H1 (cell line): Measurements from ENCODE around the gene CACNG3.

Source experiments
- CEBPB ChIP-seq: IDR thresholded peaks from 2 replicates; pipeline ENCODE4 v1.6.1; 2012; ENCODE audit warnings: low read depth, low read length
- EZH2 ChIP-seq: fragments of 200-600 bp; sonication (generic); IDR thresholded peaks from 2 replicates; pipeline ENCODE4 v1.7.1; 2012; ENCODE audit warnings: low read depth, mild to moderate bottlenecking, moderate library complexity, low read length, inconsistent platforms; ENCODE audit not compliant: severe bottlenecking
- TAF1 ChIP-seq: IDR thresholded peaks from 2 replicates; pipeline ENCODE4 v1.6.1; 2011; ENCODE audit warnings: mild to moderate bottlenecking, low read depth, low read length
- TF ChIP-seq, protein P1 (sequence below): IDR thresholded peaks from 2 replicates; pipeline ENCODE4 v1.6.1; 2012; ENCODE audit warnings: inconsistent platforms
- TF ChIP-seq, protein P2 (sequence below), 3 experiments: IDR thresholded peaks; 1 replicate in 2 of 3; 2 replicates in 1 of 3; pipeline versions ENCODE4 v1.5.1 to v1.6.1; 2011; ENCODE audit warnings: low read length in 3 of 3, mild to moderate bottlenecking in 3 of 3, inconsistent platforms in 2 of 3, low read depth in 1 of 3, moderate library complexity in 1 of 3; ENCODE audit not compliant: insufficient read depth in 1 of 3; ENCODE audit errors: control extremely low read depth in 1 of 3
- TF ChIP-seq, protein P3 (sequence below): IDR thresholded peaks from 2 replicates; pipeline ENCODE4 v1.6.1; 2011; ENCODE audit warnings: low read depth, mild to moderate bottlenecking, low read length; ENCODE audit not compliant: insufficient read depth

DNA sequence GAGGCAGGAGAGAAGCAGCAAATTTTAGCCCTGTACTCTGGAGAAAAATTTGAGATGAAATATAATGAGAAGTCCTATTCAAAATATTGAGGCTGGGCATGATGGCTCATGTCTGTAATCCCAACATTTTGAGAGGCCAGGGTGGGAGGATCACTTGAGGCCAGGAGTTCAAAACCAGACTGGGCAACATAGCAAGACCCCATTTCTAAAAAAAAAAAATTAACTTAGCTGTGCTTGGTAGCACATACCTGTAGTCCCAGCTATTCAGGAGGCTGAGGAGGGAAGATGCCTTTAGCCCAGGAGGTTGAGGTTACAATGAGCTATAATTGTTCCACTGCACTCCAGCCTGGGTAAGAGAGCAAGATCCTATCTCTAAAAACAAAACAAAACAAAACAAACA is 103.4 kb downstream of the CACNG3 start:
- TF ChIP-seq, protein P1, sequence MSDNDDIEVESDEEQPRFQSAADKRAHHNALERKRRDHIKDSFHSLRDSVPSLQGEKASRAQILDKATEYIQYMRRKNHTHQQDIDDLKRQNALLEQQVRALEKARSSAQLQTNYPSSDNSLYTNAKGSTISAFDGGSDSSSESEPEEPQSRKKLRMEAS, result no peak
- TF ChIP-seq, protein P2, sequence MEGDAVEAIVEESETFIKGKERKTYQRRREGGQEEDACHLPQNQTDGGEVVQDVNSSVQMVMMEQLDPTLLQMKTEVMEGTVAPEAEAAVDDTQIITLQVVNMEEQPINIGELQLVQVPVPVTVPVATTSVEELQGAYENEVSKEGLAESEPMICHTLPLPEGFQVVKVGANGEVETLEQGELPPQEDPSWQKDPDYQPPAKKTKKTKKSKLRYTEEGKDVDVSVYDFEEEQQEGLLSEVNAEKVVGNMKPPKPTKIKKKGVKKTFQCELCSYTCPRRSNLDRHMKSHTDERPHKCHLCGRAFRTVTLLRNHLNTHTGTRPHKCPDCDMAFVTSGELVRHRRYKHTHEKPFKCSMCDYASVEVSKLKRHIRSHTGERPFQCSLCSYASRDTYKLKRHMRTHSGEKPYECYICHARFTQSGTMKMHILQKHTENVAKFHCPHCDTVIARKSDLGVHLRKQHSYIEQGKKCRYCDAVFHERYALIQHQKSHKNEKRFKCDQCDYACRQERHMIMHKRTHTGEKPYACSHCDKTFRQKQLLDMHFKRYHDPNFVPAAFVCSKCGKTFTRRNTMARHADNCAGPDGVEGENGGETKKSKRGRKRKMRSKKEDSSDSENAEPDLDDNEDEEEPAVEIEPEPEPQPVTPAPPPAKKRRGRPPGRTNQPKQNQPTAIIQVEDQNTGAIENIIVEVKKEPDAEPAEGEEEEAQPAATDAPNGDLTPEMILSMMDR (IDR thresholded peaks at IDR 0.05; ENCODE audit: control extremely low read depth in 1 of 3, insufficient read depth in 1 of 3, low read depth in 1 of 3, low read length in 3 of 3), result no peak
- no peak for TF ChIP-seq EZH2
- TF ChIP-seq, protein P3, sequence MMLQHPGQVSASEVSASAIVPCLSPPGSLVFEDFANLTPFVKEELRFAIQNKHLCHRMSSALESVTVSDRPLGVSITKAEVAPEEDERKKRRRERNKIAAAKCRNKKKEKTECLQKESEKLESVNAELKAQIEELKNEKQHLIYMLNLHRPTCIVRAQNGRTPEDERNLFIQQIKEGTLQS, result no peak
- no peak for TF ChIP-seq CEBPB
- no peak for TF ChIP-seq TAF1
